ENCODE results near the gene AKR1C3. TPM values are rescaled to one million over a fixed set of nuclear protein-coding genes. Genes with fewer than 3 reads are reported as not detected.
"Not testable (repeated sequence)": the region's sequence is repeated elsewhere in the genome, so short reads cannot be mapped to it uniquely, and the experiment has no call there.

AKR1C3 gene
- total RNA-seq, 1 donor from 2014 or later: 84.4 TPM

GRCh38 chr10:5092848-5093790 is 1.1 kb upstream of the AKR1C3 start:
- no peak overlapping the region for H3K4me3 ChIP-seq
- H3K9me3 ChIP-seq: no peaks in the 10 kb centered on the region
- ATAC-seq: no peak
- no peak for TF ChIP-seq CTCF (IDR thresholded peaks at IDR 0.05)
- peaks cover 10% of the 10 kb centered on the region for H3K36me3 ChIP-seq
- no peak overlapping the region for H3K27ac ChIP-seq
- DNase-seq: no peak
- H3K4me1 ChIP-seq: peaks cover 16% of the 10 kb centered on the region
- intact Hi-C loops (cut with DNase I): loop anchor here (10.0 kb wide), 1 partner anchor 238 kb away; no protein-coding TSS in a partner anchor
- H3K27me3 ChIP-seq (ENCODE audit: low read depth): no peaks in the 10 kb centered on the region

- DNase-seq (no peak), ATAC-seq (no peak)
- Histone ChIP-seq H3K27me3 (ENCODE audit: low read depth) (no peaks in the 10 kb centered on the region), H3K27ac (no peak overlapping the region), H3K4me1 (peaks cover 16% of the 10 kb centered on the region), H3K36me3 (peaks cover 35% of the 10 kb centered on the region), H3K9me3 (no peaks in the 10 kb centered on the region), H3K4me3 (peak overlapping the region; percentile 69)
- TF ChIP-seq CTCF (IDR thresholded peaks at IDR 0.05): no peak
- intact Hi-C loops (cut with DNase I): loop anchor here (10.0 kb wide), 1 partner anchor 241 kb away; no protein-coding TSS in a partner anchor
Measured at GRCh38 chr10:5095687-5096086, 1.5 kb downstream of the AKR1C3 start.

GRCh38 chr10:5096108-5096507 is 1.9 kb downstream of the AKR1C3 start:
- H3K9me3 ChIP-seq: no peaks in the 10 kb centered on the region
- no peak overlapping the region for H3K27ac ChIP-seq
- ATAC-seq (no peak), DNase-seq (no peak)
- peaks cover 39% of the 10 kb centered on the region for H3K36me3 ChIP-seq
- intact Hi-C loops (cut with DNase I): loop anchor here (10.0 kb wide), 1 partner anchor 241 kb away; no protein-coding TSS in a partner anchor
- TF ChIP-seq CTCF (IDR thresholded peaks at IDR 0.05): no peak
- H3K4me1 ChIP-seq: peaks cover 16% of the 10 kb centered on the region
- H3K4me3 ChIP-seq: peak overlapping the region; percentile 69
- no peaks in the 10 kb centered on the region for H3K27me3 ChIP-seq (ENCODE audit: low read depth)

- H3K36me3 ChIP-seq: peaks cover 81% of the 10 kb centered on the region
- H3K27me3 ChIP-seq (ENCODE audit: low read depth); ATAC-seq; H3K27ac ChIP-seq; H3K4me3 ChIP-seq; DNase-seq; H3K4me1 ChIP-seq; intact Hi-C loops (cut with DNase I); H3K9me3 ChIP-seq: not testable (repeated sequence)
Measured at GRCh38 chr10:5102479-5102878, 8.3 kb downstream of the AKR1C3 start.

GRCh38 chr10:5103481-5103880 is 9.3 kb downstream of the AKR1C3 start:
- no peak overlapping the region for H3K4me3 ChIP-seq
- TF ChIP-seq CTCF (IDR thresholded peaks at IDR 0.05): no peak
- no peaks in the 10 kb centered on the region for H3K27me3 ChIP-seq (ENCODE audit: low read depth)
- intact Hi-C loops (cut with DNase I): no loop called here
- no peaks in the 10 kb centered on the region for H3K9me3 ChIP-seq
- H3K27ac ChIP-seq: no peak overlapping the region
- DNase-seq (no peak), ATAC-seq (peak in 1 of 2 donors; percentile 17)
- no peaks in the 10 kb centered on the region for H3K4me1 ChIP-seq
- peaks cover 81% of the 10 kb centered on the region for H3K36me3 ChIP-seq

- H3K27me3 ChIP-seq (ENCODE audit: low read depth): no peaks in the 10 kb centered on the region
- no peak for DNase-seq
- no peaks in the 10 kb centered on the region for H3K9me3 ChIP-seq
- no peaks in the 10 kb centered on the region for H3K4me1 ChIP-seq
- H3K4me3 ChIP-seq: no peak overlapping the region
- peaks cover 61% of the 10 kb centered on the region for H3K36me3 ChIP-seq
- intact Hi-C loops (cut with DNase I): no loop called here
- no peak for TF ChIP-seq CTCF (IDR thresholded peaks at IDR 0.05)
- ATAC-seq: no peak
- H3K27ac ChIP-seq: no peak overlapping the region
Measured at GRCh38 chr10:5105626-5106025, 11.4 kb downstream of the AKR1C3 start.
